Measurements from ENCODE around the gene CALB2. TPM values are rescaled to one million over a fixed set of nuclear protein-coding genes. Genes with fewer than 3 reads are reported as not detected.

CALB2 gene
- polyA plus RNA-seq, 2 of the 4 experiments (the other 2 are of a cell fraction): 3.7 to 6.4 TPM

DNA sequence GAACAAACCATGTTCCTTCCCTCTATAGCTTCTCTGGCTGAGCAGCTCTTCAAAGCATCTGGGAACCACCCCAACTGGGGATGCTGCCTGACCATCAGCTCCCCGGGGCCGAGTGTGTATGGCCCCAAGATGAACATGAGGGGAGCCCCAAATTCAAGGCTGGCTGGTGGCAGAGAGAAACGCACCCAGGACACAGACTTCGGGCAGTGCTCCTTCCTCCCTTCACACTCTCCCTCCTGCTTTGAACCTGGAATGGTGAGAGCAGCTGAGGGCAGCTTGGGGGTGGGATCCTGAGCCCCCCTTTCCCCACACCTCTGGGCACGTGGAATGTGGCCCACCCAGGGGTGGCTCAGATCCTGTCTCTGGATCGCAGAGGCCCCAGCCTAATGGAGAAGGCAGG is 66.1 kb downstream of the CALB2 start:
- ChIA-PET CTCF (interaction anchor here (1.1 to 5.0 kb wide), 2 partner anchors 12 to 15 kb away, joined by 3 to 40 read pairs; no protein-coding TSS in a partner anchor), POLR2A (no interaction called here)
- WGBS (ENCODE audit: missing lambda C conversion rate): 42% methylated on average over 6 of the region's 6 CpGs
- no peak for TF ChIP-seq RAD21 (conservative IDR thresholded peaks at IDR 0.05 in 1 of 2, IDR thresholded peaks at IDR 0.05 in 1 of 2)
- TF ChIP-seq GATA3 (IDR thresholded peaks at IDR 0.05; ENCODE audit: borderline replicate concordance): no peak
- TF ChIP-seq MAX (IDR thresholded peaks at IDR 0.05): no peak
- no peak for TF ChIP-seq EHF (CRISPR knock-in tag; IDR thresholded peaks at IDR 0.05)
- no peak for TF ChIP-seq RCOR1 (IDR thresholded peaks at IDR 0.05; ENCODE audit: low read depth, low read length)
- TF ChIP-seq NPAS2 (CRISPR knock-in tag; IDR thresholded peaks at IDR 0.05; ENCODE audit: borderline replicate concordance): no peak
- no peak for TF ChIP-seq BCL3 (IDR thresholded peaks at IDR 0.05)
- TF ChIP-seq ZC3H11A (IDR thresholded peaks at IDR 0.05): no peak
- TF ChIP-seq, protein P1, sequence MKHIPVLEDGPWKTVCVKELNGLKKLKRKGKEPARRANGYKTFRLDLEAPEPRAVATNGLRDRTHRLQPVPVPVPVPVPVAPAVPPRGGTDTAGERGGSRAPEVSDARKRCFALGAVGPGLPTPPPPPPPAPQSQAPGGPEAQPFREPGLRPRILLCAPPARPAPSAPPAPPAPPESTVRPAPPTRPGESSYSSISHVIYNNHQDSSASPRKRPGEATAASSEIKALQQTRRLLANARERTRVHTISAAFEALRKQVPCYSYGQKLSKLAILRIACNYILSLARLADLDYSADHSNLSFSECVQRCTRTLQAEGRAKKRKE (CRISPR knock-in tag; IDR thresholded peaks at IDR 0.05; ENCODE audit: low read depth): no peak
- no peak for TF ChIP-seq KDM5A (IDR thresholded peaks at IDR 0.05)
- no peak for TF ChIP-seq MAFK (IDR thresholded peaks at IDR 0.05; ENCODE audit: partially characterized antibody)
- no peak for TF ChIP-seq TP53 (CRISPR knock-in tag; IDR thresholded peaks at IDR 0.05)
- TF ChIP-seq MAZ (IDR thresholded peaks at IDR 0.05; ENCODE audit: borderline replicate concordance, low read depth, low read length): no peak
- no peak for TF ChIP-seq HEYL (CRISPR knock-in tag; IDR thresholded peaks at IDR 0.05)
- no peak for TF ChIP-seq CBX8 (IDR thresholded peaks at IDR 0.05)
- TF ChIP-seq RARB (CRISPR knock-in tag; IDR thresholded peaks at IDR 0.05): no peak
- no peak for TF ChIP-seq KDM1A (IDR thresholded peaks at IDR 0.05; ENCODE audit: low read depth)
- DNase-seq (ENCODE audit: low read depth in 1 of 2, low spot score in 1 of 2) (no peak), ATAC-seq (no peak), FAIRE-seq (no peak)
- H3K27ac ChIP-seq: no peak overlapping the region
- H3K4me3 ChIP-seq: no peak overlapping the region
- H3K4me2 ChIP-seq: no peak overlapping the region
- peaks cover 5% of the 10 kb centered on the region; the same call in 1 of the 3 replicates for H3K4me1 ChIP-seq
- peaks cover 8% of the 10 kb centered on the region; the same call in 1 of the 3 replicates for H3K9me3 ChIP-seq

GRCh38 chr16:71425746-71426068 is 67.2 kb downstream of the CALB2 start:
- TF ChIP-seq, protein P2, sequence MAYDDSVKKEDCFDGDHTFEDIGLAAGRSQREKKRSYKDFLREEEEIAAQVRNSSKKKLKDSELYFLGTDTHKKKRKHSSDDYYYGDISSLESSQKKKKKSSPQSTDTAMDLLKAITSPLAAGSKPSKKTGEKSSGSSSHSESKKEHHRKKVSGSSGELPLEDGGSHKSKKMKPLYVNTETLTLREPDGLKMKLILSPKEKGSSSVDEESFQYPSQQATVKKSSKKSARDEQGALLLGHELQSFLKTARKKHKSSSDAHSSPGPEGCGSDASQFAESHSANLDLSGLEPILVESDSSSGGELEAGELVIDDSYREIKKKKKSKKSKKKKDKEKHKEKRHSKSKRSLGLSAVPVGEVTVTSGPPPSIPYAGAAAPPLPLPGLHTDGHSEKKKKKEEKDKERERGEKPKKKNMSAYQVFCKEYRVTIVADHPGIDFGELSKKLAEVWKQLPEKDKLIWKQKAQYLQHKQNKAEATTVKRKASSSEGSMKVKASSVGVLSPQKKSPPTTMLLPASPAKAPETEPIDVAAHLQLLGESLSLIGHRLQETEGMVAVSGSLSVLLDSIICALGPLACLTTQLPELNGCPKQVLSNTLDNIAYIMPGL (CRISPR knock-in tag; IDR thresholded peaks at IDR 0.05; ENCODE audit: borderline replicate concordance): no peak
- no peak for TF ChIP-seq TFCP2L1 (CRISPR knock-in tag; IDR thresholded peaks at IDR 0.05)
- TF ChIP-seq, protein P3, sequence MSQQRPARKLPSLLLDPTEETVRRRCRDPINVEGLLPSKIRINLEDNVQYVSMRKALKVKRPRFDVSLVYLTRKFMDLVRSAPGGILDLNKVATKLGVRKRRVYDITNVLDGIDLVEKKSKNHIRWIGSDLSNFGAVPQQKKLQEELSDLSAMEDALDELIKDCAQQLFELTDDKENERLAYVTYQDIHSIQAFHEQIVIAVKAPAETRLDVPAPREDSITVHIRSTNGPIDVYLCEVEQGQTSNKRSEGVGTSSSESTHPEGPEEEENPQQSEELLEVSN (IDR thresholded peaks at IDR 0.05; ENCODE audit: borderline replicate concordance, low read depth): 0 out of 2 replicates have a peak, but pooled peaks have one; percentile 61
- no peak for TF ChIP-seq CBX8 (IDR thresholded peaks at IDR 0.05)
- no peak for TF ChIP-seq FOSL2 (IDR thresholded peaks at IDR 0.05)
- TF ChIP-seq FOSL2 (CRISPR knock-in tag; IDR thresholded peaks at IDR 0.05): no peak
- WGBS (ENCODE audit: missing lambda C conversion rate): 29% methylated on average over 12 of the region's 18 CpGs
- no peak for FAIRE-seq
- CTCF ChIA-PET: interaction anchor here (1.1 to 2.3 kb wide), 3 partner anchors 12 to 69 kb away, joined by 3 to 11 read pairs (median 3); no protein-coding TSS in a partner anchor
- no peak for ATAC-seq
- POLR2A ChIA-PET: interaction anchor here (2.3 kb wide), 1 partner anchor 36 kb away, joined by 18 read pairs; the partner anchor contains the start of gene ZNF23
- H3K27ac ChIP-seq: peak overlapping the region; percentile 18 to 69; a peak in 2 of 6 replicates
- H3K4me1 ChIP-seq: peaks cover 5% of the 10 kb centered on the region; the same call in 1 of the 3 replicates
- DNase-seq (ENCODE audit: low read depth in 1 of 2, low spot score in 1 of 2): no peak
- peak overlapping the region; percentile 80 for H3K4me2 ChIP-seq
- peak overlapping the region; percentile 50 for H3K4me3 ChIP-seq
- peaks cover 14% of the 10 kb centered on the region; the same call in 2 of the 3 replicates for H3K9me3 ChIP-seq
